ENCODE data around the gene CSNK1E.

CSNK1E gene

DNA sequence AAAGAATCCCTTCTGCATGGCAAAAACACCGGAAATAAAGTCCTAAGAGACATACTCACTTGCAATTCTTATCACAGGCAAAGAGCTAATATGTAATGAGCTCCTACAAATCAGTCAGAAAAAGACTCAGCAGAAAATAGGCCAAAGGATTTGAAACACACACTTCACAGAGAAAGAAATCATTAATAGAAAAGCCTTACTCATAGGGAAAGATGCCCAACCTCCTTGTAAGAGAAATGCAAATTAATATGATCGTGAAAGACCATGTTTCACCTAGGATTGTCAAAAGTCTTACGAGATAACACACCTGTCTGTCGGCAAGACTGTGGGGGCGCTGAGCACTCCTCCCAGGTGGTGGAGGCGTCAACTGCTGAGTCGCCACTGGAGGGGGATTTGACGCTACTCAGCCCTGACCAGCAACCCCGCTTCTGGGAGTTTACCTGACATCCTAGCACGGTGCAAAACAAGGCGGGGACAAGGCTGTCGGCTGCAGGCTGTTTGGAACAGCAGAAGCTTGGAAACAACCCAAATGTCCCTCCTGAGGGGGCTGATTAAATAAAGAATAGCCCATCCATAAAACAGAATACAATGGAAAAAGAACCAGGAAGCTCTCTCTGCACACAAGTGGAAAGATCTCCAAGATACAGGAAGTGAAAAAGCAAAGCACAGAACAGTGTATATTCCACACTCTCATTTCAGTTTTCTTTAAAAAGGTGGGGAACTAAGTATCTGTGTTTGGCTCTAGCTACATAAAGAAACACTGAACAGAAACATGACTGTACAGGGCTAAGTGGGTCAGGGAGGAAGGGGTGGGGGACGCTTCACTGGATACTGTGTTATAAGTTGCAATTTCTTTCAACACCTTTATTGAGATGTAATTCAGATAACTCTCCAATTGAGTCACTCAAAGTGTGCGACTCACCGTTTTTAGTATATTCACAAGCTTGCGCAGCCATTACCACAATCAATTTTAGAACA is 11.5 kb downstream of the CSNK1E start:
- peak; percentile 35 for DNase-seq (ENCODE audit: low read depth)

DNA sequence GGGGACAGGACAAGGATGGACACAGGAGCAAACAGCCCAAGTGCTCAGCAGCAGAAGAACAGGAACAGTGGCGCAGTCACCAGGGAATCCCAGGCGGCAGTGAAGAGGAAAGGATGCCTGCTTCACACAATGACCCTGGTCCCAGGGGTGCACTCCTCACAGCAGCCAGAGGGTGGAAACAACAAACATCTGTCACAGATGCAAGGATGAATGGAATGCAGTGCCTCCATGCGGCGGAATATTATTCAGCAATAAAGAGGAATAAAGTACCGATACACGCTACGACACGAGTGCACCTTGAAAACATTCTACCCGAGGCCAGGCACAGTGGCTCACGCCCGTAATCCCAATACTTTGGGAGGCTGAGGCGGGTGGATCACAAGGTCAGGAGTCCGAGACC is 12.7 kb downstream of the CSNK1E start:
- no peak for DNase-seq (ENCODE audit: low read depth)

DNA sequence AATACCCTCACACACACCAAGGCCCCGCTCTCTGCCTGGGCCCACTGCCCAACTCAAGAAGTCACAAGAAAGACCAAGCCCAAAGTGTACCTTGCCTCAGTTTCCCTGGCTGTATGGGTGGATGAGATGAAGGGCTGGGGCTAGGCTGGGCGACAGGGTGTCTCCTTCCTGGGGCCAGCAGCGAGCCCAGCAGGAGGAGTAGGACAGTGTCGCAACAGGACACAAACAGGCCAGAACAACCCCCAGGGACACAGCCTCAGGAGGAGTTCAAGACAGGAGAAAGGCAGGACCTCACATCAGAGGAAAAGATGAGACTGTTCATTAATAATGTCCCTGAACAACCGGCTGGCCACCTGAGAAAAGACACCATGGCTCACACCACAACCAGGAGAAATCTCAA is 13.3 kb downstream of the CSNK1E start:
- DNase-seq (ENCODE audit: low read depth): no peak

DNA sequence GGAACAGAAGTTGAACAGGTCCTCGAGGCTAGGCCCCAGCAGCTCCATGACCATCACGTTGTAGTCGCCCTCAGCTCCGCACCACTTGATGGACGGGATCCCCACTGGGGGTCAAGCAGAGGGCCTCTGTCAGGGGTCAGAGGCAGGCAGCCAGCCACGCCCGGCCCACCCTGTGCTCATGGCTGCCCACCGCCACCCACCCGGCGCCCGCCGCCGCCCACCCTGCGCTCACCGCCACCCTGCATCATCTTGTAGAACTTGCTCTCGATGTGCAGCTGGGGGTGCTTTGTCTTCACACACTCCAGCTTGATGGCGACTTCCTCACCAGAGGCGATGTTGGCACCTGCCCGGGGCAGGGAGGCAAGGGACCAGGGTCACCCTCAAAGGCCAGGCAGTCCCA is 14.3 kb downstream of the CSNK1E start:
- no peak for DNase-seq (ENCODE audit: low read depth)

DNA sequence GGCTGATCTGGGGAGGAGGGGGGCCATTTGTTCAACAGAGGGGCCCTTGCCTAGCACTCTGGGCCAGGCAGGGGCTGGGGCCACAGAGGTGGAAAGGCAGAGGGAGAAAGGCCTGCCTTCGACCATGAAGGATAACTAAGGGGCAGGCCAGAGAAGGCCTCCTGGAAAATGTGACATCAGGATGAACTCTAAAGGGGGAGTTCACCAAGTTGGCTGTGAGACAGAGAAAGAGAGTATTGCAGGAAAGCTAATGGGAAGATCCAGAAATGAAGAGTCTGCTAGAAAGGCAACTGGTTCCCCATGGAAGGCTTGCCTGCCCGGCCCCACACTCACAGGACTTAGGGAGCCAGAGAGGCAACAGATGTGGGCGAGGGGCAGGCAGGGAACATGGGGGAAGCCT is 16.3 kb downstream of the CSNK1E start:
- DNase-seq (ENCODE audit: low read depth): no peak

DNA sequence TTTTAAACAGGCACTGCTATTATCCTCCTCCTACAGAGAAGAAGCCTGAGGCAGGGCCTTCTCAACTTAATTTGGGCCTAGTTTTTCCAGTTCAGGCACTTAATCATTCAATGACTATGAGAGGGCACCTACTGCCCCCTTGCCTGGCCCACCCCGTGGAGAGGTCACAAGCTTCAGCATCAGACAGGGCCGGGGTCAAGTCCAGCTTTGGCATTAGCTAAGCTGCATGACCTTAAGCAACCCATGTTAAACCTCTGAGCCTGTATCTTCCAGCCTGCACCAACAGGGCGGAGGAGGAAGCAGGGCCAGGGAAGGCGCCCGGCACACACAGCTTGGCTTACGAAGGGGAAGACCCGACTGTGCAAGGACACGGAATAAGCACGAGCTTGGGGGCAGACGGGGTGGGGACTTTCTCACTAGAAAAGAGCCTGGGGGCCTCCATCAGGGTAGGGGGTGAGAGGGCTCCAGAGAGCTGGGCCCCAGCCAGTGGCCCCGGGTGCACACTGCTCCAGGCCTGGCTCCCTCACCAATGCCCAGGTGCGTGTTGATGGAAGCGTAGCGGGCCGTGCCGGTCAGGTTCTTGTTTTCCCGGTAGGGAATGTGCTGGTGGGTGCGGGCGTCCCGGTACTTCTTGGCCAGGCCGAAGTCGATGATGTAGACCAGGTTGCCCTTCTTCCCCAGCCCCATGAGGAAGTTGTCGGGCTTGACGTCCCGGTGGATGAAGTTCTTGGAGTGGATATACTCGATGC is 16.9 kb downstream of the CSNK1E start:
- no peak for DNase-seq (ENCODE audit: low read depth)

DNA sequence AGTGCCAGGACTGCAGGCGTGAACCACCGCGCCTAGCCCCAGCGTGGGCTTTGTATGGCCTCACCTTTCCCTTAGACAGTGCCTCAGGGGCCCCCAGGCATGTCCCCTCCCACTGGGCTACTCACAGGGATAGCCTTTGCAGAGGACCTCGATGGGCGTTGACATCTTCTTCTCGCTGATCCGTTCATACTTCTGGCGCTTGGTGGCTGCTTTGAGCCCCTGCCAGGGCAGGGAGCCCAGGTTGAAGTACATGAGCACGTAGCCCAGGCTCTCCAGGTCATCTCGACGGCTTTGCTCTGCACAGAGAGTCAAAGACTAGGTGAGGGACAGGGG is 17.5 kb downstream of the CSNK1E start:
- DNase-seq (ENCODE audit: low read depth): no peak

DNA sequence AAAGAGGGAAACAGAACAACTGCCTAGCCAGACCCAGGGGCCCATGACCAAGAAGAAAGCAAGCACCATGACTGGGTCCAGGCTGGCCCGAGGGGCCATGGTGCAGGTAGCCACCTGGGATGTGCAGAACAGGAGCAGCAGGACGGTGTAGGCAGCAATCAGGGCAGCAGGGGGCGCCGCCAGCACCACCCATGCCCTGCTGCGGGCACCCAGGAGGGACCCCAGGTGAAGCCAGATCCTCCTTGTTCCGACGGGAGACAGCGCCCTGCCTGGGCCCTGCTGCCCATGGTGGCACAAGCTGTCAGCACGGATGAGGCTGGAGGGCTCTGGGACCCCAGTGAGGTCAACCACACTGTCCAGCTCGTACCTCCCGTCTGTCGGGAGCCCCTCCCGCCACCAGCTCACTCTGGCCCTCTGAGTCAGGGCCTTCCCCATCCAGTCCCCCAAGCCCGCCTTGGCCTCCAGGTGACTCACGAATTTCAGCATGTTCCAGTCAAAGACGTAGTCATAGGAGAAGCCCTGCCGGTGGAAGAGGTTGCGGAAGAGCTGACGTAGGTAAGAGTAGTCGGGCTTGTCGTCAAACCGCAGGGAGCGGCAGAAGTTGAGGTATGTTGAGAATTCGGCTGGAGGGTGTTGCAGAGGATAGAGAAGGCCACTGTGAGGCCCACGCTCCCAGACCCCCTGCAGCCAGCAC is 18.8 kb downstream of the CSNK1E start:
- no peak for DNase-seq (ENCODE audit: low read depth)

DNA sequence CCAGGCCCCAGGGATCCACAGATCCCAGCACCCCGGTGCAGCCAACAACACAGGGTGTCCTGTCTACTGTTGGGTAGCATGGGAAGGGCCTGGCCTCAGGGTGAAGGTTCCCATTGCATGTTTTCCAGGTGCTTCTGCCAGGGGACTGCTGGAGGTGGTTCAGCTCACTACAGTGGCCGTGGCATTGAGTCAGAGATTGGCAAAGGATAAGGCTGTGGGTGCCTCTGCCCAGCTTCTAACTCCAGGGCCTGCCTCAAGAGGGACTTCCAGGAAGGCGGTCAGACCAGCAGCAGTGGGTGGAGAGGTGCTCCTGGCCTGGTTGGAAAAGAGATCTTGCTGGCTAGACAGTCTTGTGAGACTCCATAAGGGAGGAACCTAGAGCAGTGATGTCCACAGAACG is 20.9 kb downstream of the CSNK1E start:
- DNase-seq (ENCODE audit: low read depth): no peak

DNA sequence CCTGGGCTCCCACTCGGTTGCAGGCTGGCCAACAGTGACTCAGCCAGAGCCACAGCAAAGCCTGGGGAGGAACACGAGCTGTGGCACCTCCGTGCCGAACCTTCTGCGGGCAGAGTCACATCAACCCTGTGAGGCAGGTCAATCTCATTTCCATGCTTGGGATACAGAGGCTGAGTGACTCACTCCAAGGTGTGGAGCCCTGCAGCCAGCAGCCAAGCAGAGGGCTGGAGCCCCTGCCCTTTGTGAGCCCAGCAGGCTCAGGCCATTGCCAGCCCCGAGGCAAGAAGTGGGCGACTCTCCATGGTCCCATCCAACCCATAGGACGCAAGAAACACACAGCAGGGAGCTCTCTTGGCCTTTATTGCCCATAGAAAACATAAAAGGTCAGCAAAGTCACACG is 21.4 kb downstream of the CSNK1E start:
- no peak for DNase-seq (ENCODE audit: low read depth)

DNA sequence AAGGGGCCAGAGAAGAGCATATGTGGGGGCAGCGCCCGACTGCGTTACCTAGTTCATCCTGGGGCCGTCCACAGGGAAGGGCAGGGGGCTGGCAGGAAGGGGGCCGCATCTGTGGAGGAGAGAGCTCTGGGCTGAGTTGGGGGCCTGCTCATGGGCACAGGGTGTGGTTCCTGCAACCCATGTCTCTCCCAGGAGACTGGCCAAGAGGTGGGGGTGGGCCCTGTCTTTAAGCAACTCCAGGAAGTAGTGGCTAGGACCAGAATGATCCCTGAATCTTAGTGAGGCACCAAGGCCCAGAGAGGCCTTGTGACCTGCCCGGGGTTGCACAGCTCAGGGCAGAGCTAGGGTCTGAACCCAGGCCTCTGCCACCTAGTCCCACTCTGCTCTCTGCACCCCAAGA is 21.9 kb downstream of the CSNK1E start:
- no peak for DNase-seq (ENCODE audit: low read depth)

DNA sequence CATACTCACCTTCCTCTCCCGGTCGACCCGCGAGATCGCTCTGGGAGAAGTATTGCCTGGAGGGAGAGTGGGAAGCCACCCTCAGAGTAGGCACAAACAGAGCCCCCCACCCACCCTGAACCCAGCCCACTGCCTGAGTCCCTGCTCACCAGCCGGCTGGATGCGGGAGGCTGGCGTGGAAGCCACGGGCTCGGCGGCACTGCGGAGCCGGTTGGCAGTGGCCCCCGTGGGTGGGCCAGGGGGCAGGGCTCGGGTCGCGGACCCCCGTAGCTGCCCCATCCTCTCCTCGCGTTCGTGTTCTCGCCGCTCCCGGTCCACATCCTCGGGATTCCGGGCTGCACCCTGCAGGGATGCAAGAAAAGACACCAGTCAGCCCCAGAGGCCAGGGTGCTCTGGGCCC is 23.0 kb downstream of the CSNK1E start:
- DNase-seq (ENCODE audit: low read depth): no peak

DNA sequence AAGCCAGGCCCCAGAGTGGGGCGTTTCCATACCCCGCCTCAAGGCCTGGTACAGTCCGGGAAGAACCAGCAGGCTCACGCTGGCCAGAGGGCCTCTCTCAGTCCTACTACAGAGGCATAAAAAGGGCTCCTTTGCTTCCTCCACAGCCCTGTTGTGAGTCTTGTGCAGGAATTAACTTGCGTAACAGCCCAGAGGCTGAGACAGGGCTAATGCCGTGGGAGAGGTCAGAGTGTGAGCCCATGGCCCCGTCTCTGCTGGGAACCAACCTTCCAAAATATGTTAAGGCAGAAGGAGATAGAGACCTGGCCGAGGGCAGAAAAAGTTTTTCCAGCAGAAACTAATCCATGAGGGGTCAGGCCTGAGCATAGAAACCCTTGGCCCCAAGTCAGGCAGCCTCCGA is 24.5 kb downstream of the CSNK1E start:
- no peak for DNase-seq (ENCODE audit: low read depth)

DNA sequence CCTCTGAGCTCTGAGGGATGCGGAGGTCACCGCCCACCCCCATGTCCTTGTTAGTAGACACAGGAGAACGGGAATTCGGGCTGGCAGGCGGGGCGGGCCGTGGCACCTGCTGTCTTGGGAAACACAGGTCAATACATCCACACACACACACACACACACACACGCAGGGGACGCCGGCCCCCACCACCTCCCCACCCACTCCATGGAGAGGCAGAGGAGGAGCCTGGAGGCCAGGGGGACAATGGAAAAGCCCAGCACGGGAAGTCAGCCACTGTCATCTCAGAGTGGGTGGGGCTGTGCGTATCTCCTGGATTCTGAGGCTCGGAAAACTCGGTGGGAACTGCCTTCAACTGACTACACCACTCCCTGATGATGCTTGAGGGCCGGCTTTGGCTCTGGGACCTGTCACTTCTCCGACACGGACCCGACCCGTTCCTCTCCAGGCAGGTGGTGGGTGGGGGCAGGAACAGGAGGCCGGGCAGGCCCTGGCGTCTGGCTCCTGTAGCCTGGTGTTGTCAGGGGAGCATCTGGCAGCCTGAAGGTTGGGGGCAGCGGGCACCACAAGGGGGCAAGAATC is 25.9 kb downstream of the CSNK1E start:
- DNase-seq (ENCODE audit: low read depth): no peak

DNA sequence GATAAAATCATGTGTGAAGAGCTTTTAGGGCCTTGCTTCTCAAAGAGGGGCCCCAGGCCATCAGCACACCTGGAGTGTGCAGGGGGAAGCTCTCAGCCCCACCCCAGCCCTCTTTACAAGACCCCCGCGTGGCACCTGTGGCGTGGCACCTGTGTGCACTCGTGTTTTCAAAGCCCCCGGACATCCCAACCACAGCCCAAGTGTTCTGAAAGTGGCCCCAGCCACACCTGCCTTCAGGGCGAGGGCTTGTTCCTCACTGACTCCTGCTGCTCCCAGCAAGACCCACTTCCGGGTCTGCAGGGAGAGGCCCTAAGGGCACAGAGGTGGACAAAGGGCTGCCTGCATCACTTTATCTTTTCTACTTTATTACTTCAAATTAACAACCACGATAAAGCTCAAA is 26.9 kb downstream of the CSNK1E start:
- DNase-seq (ENCODE audit: low read depth): no peak

DNA sequence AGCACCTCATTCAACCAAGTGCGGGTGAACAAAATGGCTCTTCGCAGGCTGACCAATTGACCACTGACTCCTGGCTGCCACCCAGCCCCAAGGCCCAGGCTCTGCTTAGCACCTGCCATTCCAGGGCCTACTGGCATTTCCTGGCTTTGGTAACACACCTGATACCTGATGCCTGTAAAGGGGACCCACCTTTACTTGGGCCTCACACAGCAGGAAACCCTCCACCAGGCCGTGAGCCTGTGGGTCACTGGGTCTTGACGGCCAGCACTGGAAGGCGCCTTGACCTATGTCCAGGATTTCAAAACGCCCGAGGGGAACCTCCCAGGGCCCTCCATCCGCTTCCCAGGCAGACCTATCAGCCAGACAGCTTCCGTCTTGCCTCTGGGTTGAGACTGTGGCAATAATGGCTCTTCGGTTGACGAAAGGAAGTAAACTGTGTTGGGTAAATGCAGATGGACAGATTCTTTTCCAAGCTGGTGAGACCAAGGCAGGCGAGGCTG is 27.6 kb downstream of the CSNK1E start:
- no peak for DNase-seq (ENCODE audit: low read depth)

DNA sequence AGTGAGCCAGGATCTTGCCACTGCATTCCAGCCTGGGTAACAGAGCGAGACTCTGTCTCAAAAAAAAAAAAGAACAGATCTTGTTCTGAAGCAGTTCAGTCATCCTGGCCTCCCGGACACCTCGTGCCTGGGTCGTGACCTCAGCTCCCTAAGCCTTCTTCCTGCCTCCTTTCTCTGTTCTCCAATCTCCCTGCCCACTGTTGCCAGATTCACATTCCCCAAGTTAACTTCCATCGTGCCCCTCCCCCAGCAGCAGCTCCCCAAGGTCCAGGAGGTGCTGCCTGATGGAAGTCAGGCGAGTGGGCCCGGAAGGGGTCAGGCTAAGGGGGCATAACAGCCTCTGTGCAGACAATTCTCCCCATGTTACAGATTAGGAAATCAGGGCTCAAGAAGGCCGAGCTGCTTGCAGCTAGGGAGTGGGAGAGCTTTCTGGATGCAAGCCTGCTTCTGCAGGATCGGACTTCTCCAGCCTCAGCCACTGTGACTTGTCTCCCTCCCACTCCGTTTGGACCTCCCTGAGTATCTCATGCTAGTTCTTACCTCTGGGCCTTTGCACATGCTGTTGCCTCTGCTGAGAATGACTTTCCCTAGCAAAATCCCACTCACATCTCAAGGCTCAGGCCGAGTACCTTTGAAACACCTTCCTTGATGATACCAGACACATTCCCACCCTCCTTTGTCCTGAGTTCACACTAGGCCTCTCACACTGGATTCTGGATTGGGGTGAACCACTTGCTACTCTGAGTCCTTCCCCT is 30.1 kb downstream of the CSNK1E start:
- DNase-seq (ENCODE audit: low read depth): no peak

DNA sequence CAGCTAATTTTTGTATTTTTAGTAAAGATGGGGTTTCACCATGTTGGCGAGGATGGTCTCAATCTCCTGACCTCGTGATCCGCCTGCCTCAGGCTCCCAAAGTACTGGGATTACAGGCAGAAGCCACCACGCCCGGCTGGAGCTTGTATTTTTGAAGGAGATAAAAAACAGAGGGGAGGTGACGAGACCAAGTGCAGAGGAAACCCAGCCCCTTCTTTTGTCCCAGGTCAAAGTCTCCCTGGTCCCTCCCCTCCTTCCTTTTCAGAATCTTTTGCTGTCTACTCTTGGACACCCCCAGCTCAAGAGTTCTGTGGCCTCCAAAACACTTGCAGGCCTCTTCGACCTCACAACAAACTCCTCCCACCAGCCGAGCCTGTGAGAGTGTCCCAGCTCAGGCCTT is 32.2 kb downstream of the CSNK1E start:
- DNase-seq (ENCODE audit: low read depth): no peak

DNA sequence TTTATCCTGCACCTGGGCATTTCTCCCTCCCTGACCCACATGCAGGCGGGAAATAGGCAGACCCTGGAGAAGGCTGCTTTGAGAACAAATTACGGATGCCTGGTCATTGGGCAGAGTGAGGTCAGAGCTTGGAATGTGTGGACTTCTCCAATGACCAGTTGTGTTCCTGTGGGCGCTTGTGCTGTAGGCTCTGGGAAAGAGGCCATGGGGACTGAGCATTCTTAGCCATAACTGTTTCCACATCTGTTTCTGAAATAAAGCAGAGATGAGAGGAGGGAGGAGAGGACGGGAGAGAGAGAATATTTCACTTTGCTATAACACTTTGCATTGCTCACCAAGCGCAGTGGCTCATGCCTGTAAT is 33.2 kb downstream of the CSNK1E start:
- no peak for DNase-seq (ENCODE audit: low read depth)

DNA sequence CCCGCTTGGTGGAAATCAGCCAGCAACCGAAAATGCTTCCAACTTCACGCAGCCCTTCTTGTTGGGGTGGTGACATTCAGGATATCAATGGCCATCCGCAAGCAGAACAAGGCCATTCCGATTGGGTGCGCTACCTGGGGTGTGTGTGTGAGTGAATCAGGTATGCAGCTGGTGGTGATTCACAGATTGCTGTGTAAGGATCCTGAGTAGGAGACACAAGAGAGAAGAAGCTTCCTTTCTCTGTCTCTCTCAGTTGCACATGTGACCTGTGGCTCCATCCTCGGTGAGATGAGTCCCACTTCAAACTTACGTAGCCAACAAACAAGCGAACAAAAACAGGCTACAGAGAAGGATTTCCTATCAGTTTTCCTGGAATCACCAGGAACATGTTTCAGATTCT is 34.8 kb downstream of the CSNK1E start:
- DNase-seq (ENCODE audit: low read depth): no peak

DNA sequence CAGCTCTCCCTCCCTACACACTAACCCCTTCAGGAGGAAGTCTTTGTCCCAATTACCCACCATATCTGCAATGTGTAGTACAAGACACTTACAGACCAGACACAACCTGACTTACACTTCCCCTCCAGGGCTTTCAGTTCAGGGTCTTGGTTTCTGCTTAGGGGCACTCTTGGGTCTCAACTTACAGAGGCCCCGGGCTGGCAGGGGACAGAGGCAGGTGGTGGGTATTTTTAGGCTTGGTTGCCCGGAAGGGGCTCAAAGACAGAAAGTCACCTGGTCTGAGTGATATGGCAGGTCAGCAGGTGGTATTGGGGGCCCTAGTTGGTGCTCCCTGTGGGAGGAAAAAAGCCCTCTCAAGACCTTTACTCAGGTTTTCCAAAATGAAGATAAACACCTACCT is 41.1 kb downstream of the CSNK1E start:
- DNase-seq (ENCODE audit: low read depth): no peak
